GM21723 (cell line): Measurements from ENCODE around the gene CUL9.

Experiments
- ATAC-seq: cut with Tn5 transposase; IDR thresholded peaks from one replicate; pipeline ENCODE4 v1.9.1; 2021; ENCODE audit warnings: mild to moderate bottlenecking, moderate library complexity; ENCODE audit not compliant: unreplicated experiment

CUL9 gene

DNA sequence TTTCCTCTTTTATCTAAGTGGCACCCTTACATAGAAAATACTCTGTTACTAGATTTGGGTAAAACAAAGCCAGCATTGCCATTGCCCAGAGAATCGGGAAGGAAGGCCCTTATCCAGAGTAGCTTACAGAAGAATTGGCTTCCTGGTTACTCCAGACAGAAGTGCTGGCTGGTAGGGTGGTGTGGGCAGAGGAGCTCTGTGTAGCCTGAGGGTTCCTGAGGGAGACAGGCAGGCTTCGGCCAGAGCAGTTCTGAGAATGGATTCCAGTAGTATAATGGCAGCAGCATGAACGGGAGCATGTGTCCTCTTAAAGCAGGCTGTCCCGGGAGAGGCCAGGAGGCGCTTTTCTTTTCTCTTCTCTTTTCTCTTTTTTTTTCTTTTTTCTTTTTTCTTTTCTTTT, 11.9 kb downstream of the CUL9 start:
- no peak for ATAC-seq

GRCh38 chr6:43196337-43196736, 14.3 kb downstream of the CUL9 start:
- ATAC-seq: no peak

DNA sequence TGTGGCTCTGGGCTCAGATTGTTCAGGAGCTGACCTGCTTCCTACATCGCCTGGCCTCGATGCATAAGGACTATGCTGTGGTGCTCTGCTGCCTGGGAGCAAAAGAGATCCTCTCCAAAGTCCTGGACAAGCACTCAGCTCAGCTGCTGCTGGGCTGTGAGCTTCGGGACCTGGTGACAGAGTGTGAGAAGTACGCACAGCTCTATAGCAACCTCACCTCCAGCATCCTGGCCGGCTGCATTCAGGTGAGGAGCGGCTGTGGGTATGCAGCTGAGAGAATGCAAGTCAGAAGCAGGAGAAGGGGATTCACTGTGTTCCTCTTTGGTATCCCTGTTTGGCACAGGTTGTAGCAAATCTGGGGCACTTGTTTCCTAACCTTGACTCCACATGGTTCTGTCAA, 17.9 kb downstream of the CUL9 start:
- no peak for ATAC-seq

DNA sequence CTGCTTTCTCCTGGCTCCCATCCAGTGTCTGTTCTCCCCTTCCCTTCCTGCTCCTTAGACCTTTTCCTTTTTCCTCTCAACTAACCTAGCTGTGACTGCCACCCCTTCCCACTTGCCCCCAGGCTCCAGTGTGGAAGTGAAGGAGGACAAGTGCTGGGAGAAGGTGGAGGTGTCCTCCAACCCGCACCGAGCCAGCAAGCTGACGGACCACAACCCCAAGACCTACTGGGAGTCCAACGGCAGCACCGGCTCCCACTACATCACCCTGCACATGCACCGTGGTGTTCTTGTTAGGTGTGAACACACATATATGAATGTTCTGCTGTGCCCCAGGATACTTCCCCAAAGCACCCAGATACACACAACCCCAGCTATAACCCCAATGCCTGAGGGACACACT, 18.5 kb downstream of the CUL9 start:
- ATAC-seq: no peak

- ATAC-seq: no peak
Observed at GRCh38 chr6:43202451-43202850, 20.5 kb downstream of the CUL9 start.

DNA sequence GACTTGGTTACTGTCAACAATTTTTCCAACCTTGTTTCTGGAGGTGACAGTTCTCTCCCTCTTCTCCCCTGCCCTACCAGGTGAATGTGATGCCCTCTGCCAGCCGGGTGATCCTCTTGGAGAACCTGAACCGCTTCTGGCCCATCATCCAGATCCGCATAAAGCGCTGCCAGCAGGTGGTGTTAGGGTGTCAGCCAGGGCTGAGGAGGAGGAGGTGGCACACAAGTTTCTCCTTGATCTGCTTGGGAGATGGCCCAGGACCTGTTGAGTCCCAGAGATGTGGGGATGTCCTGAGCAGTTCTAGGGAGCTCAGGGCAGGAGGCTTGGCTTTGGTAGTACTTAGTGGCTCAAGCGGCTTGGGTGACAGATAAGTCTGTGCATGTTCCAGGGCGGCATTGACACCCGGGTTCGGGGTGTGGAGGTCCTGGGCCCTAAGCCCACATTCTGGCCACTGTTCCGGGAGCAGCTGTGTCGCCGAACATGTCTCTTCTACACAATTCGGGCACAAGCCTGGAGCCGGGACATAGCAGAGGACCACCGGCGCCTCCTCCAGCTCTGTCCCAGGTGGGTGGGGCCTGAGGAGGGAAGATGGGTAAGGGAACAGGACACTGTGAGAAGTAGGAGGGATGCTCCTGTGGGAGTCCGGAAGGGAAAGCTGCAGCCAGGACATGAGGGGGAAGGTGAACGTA, 21.2 kb downstream of the CUL9 start:
- no peak for ATAC-seq

- no peak for ATAC-seq
Observed at GRCh38 chr6:43203718-43204095, 21.7 kb downstream of the CUL9 start.

DNA sequence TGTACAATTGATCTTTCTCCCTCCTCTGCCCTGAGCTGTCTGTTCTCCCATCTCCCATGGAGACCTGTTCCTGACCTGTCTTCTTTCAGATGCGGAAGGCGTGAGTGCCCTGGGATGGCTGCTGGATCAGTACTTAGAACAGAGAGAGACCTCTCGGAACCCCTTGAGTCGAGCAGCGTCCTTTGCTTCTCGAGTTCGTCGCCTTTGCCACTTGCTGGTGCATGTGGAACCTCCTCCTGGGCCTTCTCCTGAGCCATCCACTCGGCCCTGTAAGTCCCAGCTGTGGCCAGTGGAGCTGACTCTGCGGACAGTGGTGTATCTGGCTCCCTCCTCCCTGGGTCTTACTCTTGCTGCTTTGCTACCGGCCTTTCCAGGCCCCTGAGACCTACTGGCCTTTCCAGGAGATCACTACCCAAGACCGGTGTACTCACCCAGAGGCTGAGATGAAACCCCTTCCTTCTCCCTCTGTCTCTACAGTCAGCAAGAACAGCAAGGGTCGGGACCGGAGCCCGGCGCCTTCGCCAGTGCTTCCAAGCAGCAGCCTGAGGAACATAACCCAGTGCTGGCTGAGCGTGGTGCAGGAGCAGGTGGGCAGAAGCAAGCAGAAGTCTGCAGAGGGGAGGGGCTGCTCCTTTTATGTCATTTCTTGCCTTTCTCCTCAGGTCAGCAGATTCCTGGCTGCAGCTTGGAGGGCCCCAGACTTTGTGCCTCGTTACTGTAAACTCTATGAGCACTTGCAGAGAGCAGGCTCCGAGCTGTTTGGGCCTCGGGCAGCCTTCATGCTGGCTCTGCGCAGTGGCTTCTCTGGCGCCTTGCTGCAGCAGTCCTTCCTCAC, 22.5 kb downstream of the CUL9 start:
- no peak for ATAC-seq

- ATAC-seq: no peak
Observed at GRCh38 chr6:43205849-43206248, 23.9 kb downstream of the CUL9 start.

- no peak for ATAC-seq
Observed at GRCh38 chr6:43207286-43207685, 25.3 kb downstream of the CUL9 start.

DNA sequence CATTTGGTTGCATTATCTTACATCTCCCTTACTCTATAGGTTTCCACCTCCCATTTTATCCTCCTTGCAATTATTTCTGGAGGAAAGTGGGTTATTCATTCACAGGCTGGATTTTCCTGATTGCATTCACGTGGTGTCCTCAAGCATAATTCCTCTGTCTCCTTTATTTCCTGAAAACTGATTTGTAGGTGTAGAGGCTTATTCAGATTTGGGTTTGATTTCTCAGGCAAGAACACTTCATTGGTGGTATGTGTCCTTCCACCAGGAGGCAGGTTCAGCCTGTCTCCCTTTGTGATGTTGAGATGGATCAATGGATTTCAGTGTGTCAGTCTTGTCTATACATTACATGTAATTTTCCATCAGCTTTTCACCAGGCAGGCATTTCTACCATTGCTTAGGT, 30.0 kb downstream of the CUL9 start:
- no peak for ATAC-seq

DNA sequence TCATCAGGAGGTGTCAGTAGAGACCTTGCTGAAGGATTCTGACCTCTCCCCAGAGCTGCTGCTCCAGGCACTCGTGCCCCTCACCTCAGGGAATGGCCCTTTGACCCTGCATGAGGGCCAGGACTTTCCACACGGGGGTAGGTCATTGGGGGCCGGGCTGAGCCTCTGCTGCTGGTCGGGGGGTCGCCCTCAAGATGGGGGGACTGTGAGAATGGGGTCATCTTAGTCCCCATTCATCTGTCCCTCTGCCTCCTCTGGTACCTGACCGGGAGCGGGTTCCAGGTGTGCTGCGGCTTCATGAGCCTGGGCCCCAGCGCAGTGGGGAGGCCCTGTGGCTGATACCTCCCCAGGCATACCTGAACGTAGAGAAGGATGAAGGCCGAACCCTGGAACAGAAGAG, 31.4 kb downstream of the CUL9 start:
- no peak for ATAC-seq

GRCh38 chr6:43215066-43215465, 33.1 kb downstream of the CUL9 start:
- ATAC-seq: no peak

DNA sequence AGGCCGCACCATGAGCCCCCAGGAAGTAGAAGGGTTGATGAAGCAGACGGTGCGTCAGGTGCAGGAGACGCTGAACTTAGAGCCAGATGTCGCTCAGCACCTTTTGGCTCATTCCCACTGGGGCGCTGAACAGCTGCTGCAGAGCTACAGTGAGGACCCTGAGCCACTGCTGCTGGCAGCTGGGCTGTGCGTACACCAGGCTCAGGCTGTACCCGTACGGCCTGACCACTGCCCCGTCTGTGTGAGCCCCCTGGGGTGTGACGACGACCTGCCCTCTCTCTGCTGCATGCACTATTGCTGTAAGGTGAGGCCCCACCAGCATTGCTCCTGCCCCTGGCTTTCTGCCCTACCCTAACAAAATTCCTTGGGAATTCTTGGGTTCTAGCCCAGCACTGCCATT, 34.2 kb downstream of the CUL9 start:
- no peak for ATAC-seq

- no peak for ATAC-seq
Observed at GRCh38 chr6:43217351-43217750, 35.4 kb downstream of the CUL9 start.

DNA sequence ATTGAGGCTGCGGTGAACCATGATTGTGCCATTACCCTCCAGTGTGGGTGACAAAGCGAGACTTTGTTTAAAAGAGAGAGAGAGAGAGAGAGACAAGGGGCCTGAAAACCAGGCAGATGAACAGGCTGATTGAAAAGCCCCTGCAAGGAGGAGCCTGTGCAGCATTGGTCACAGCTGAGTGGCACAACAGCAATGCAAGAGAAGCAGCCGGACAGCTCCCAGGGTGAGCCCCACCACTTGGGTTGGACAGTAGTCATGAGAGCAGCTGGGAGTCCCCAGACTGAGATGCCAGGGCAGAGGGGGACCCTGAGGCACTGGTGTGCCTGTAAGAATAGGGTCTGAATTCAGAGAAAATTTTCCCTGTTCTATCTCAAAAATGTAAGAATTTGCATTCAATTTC, 37.1 kb downstream of the CUL9 start:
- ATAC-seq: no peak

DNA sequence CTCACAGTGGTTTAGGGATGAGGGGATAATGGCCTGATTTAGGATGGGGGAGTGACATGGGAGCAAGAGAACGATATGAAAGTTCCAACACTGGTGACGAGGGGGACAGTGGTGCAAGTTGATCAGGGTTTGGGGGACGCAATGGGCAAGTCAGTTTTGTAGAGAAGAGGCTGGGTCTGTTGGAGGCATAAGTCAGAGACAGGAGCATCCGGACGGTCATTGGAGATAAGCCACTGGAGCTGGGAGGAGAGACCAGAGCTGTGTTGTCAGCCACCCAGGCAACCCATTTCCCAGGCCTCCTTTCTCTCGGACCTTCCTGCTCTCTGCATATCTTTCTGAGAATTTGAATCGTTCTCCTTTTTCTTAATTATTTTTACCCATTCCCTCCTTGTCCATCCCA, 37.8 kb downstream of the CUL9 start:
- ATAC-seq: no peak

DNA sequence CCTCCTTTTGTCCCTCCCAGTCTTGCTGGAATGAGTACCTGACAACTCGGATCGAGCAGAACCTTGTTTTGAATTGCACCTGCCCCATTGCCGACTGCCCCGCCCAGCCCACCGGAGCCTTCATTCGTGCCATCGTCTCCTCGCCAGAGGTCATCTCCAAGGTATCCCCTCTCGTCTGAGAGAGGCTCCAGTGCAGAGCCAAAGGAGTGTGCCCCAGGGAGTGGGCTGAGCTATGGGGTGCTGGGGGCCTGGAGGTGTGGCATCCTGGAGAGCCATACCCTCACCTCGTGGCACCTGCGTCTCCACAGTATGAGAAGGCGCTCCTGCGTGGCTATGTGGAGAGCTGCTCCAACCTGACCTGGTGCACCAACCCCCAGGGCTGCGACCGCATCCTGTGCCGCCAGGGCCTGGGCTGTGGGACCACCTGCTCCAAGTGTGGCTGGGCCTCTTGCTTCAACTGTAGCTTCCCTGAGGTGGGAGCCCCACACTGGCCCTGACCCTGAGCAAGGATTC, 38.5 kb downstream of the CUL9 start:
- no peak for ATAC-seq

DNA sequence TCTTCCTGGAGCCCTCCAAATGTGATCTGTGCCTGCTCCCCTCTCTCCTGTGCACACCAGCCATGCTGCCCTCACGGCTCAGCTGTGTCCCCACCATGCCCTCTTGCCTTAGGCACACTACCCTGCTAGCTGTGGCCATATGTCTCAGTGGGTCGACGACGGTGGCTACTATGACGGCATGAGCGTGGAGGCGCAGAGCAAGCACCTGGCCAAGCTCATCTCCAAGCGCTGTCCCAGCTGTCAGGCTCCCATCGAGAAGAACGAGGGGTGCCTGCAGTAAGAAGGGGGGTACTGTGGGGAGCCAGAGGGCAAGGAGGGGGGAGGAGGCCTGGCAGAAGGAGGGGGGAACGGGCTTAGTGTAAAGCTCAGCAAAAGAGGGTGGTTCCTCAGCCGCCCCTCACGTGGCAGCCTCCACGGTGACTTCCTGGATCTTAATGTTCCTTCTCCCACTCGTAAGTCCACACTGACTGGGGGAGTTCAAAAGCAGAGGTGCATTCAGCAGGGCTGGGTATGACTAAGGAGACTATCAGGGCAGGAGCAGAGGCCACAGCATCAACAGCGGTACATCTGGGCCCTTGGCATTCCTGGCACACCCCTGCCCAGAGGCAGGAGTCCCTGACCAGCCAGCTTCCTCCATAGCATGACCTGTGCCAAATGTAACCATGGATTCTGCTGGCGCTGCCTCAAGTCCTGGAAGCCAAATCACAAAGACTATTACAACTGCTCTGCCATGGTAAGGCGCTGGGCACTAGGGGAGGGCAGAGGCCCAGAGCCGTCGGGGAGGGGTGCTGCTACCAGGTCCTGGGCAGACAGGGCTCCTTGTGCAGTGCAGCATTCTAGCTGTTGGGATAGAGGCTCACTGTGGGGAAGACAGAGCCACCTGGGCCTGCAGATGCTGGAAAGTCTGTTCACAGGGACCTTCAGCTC, 39.3 kb downstream of the CUL9 start:
- no peak for ATAC-seq

DNA sequence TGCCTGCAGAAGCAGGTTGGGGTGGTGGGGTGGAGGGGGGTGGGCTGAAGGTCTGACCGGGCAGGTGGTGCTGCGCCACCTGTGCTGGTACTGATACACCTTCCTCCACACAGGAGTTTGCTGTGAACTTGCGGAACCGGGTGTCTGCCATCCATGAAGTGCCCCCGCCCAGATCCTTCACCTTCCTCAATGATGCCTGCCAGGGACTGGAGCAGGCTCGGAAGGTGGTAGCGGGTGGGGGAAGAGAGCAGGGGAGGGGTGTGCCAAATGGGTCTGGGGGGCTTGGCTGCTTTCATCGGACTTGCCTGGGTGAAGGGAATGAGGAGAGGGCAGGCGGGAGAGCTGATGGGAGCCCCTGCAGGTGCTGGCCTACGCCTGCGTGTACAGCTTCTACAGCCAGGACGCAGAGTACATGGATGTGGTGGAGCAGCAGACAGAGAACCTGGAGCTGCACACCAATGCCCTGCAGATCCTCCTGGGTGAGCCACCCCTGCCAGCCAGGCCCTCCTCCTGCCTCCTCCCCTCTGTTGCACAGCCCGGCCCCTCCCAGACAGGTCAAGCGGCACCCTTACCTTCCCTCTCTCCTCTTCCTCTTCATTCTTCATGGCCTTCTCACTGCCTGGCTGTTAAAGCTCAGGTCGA, 40.5 kb downstream of the CUL9 start:
- no peak for ATAC-seq

DNA sequence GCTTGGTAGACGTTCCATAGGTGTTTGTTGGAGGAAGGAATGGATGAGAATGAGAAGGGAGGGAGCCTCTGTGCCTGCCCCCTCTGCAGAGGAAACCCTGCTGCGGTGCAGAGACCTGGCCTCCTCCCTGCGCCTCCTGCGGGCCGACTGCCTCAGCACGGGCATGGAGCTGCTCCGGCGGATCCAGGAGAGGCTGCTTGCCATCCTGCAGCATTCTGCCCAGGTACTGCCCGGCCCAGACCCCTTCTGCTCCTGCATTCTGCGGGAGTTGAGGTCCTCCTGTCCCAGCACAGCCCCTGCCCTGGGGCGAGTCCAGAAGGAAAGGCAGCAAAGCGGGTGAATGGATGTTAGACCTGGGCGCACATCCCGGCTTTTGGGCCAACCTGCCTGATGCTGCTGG, 41.2 kb downstream of the CUL9 start:
- ATAC-seq: no peak
